ENCODE measurements around the gene TTC39A.
"Not testable (repeated sequence)": the region's sequence is repeated elsewhere in the genome, so short reads cannot be mapped to it uniquely, and the experiment has no call there.

Gene TTC39A

GRCh38 chr1:51264451-51264850 is 65.9 kb downstream of the TTC39A start:
- DNase-seq (ENCODE audit: low read depth): no peak
- no peak overlapping the region for H3K4me3 ChIP-seq (ENCODE audit: low read depth, low read length)
- no peak for TF ChIP-seq CTCF (IDR thresholded peaks at IDR 0.05; ENCODE audit: insufficient read depth, low read depth, low read length, missing control alignments)

- no peak for DNase-seq (ENCODE audit: low read depth)
- no peak overlapping the region for H3K4me3 ChIP-seq (ENCODE audit: low read depth, low read length)
- no peak for TF ChIP-seq CTCF (IDR thresholded peaks at IDR 0.05; ENCODE audit: insufficient read depth, low read depth, low read length, missing control alignments)
Measured at GRCh38 chr1:51263147-51263877, 67.0 kb downstream of the TTC39A start.

DNA sequence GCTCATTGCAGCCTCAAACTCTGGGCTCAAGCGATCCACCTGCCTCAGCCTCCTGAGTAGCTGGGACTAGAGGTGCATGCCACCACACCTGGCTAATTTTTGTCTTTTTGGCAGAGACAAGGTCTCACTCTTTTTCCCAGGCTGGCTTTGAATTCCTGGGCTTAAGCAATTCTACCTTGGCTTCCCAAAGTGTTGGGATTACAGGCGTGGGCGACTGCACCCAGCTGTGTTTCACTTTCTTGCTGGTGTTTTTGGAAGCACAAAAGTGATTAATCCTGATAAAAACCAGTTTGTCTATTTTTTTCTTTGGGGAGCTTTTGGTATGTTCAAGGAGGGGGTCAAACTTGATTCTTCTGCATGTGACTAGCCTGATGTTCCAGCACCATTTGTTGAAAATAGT is 75.0 kb downstream of the TTC39A start:
- no peak for DNase-seq (ENCODE audit: low read depth)
- no peak for TF ChIP-seq CTCF (IDR thresholded peaks at IDR 0.05; ENCODE audit: insufficient read depth, low read depth, low read length, missing control alignments)
- no peak overlapping the region for H3K4me3 ChIP-seq (ENCODE audit: low read depth, low read length)

GRCh38 chr1:51253691-51254090 is 76.7 kb downstream of the TTC39A start:
- no peak for DNase-seq (ENCODE audit: low read depth)
- no peak for TF ChIP-seq CTCF (IDR thresholded peaks at IDR 0.05; ENCODE audit: insufficient read depth, low read depth, low read length, missing control alignments)
- H3K4me3 ChIP-seq (ENCODE audit: low read depth, low read length): no peak overlapping the region

GRCh38 chr1:51252366-51252765 is 78.0 kb downstream of the TTC39A start:
- H3K4me3 ChIP-seq (ENCODE audit: low read depth, low read length): no peak overlapping the region
- DNase-seq (ENCODE audit: low read depth): no peak
- TF ChIP-seq CTCF (IDR thresholded peaks at IDR 0.05; ENCODE audit: insufficient read depth, low read depth, low read length, missing control alignments): no peak

DNA sequence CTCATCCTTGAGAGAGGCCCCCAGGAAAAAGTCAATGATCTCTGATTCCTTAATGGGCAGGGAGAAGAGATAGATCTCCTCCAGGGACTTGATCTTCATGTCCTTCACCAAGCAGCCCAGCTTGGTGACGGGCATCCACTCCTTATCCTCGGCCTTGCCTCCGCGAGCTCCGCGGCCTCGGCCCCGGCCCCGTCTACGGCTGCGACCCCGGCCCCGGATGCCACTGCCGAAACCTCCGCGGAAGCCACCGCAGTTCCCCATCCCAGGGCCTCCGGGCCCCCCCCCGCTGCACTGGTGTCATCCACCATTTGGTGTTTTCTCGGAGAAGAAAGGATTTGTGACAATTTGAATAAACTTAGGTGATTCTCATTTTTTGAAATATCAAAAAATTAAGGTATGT is 79.2 kb downstream of the TTC39A start:
- DNase-seq (ENCODE audit: low read depth); H3K4me3 ChIP-seq (ENCODE audit: low read depth, low read length): not testable (repeated sequence)

DNA sequence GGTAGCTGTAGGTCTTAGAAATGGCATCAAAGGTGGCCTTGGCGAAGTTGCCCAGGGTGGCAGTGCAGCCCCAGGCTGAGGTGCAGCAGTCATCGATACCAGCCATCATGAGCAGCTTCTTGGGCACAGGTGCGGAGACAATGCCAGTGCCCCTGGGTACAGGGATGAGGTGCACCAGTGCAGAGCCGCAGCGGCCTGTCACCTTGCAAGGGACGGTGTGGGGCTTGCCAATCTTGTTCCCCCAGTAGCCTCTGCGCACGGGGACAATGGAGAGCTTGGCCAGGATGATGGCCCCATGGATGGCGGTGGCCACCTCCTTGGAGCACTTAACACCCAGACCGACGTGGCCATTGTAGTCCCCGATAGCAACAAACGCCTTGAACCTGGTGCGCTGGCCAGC is 79.6 kb downstream of the TTC39A start:
- not testable (repeated sequence) for H3K4me3 ChIP-seq (ENCODE audit: low read depth, low read length); DNase-seq (ENCODE audit: low read depth)

DNA sequence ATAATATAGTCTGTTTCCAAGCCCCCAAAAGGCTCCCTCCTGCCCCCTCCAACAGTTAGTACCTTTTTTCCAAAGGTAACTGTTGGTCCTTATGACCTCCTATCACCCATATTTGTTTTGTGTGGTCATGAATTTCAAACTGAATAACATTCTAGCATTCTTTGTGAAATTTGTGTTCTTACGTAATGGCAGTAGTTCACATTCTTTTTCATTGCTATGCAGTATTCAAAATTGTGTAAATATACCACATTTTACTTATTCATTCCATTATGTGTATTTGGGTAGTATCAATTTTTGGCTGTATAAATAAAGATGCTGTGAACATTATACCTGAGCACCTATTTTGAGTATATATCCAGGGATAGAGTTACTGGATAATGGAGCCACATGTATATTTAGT is 80.9 kb downstream of the TTC39A start:
- TF ChIP-seq CTCF (IDR thresholded peaks at IDR 0.05; ENCODE audit: insufficient read depth, low read depth, low read length, missing control alignments): no peak
- DNase-seq (ENCODE audit: low read depth): no peak
- no peak overlapping the region for H3K4me3 ChIP-seq (ENCODE audit: low read depth, low read length)

Measured in GM12865 (cell line).